CD4-positive, alpha-beta T cell treated with Interleukin-4 for 1 hour (primary cell): ENCODE results near the gene ARV1.
"Not testable (repeated sequence)": the region's sequence is repeated elsewhere in the genome, so short reads cannot be mapped to it uniquely, and the experiment has no call there.

Source experiments
- DNase-seq, 2 donors: peaks; one replicate each; pipeline ENCODE4 v3.0.0-alpha.2; 2020 to 2022

ARV1 gene

GRCh38 chr1:231020139-231020601, 41.3 kb downstream of the ARV1 start:
- no peak for DNase-seq

GRCh38 chr1:231020816-231021215, 41.9 kb downstream of the ARV1 start:
- no peak for DNase-seq

GRCh38 chr1:231021540-231022031, 42.7 kb downstream of the ARV1 start:
- no peak for DNase-seq

GRCh38 chr1:231022543-231022942, 43.6 kb downstream of the ARV1 start:
- DNase-seq, result not testable (repeated sequence)

GRCh38 chr1:231023150-231023549, 44.3 kb downstream of the ARV1 start:
- no peak for DNase-seq

GRCh38 chr1:231026576-231026975, 47.7 kb downstream of the ARV1 start:
- DNase-seq, result no peak

GRCh38 chr1:231027136-231027925, 48.4 kb downstream of the ARV1 start:
- DNase-seq, result no peak

GRCh38 chr1:231027971-231028370, 49.1 kb downstream of the ARV1 start:
- DNase-seq, result no peak

GRCh38 chr1:231028682-231029081, 49.8 kb downstream of the ARV1 start:
- no peak for DNase-seq

GRCh38 chr1:231029247-231029646, 50.4 kb downstream of the ARV1 start:
- not testable (repeated sequence) for DNase-seq

GRCh38 chr1:231029841-231030240, 50.9 kb downstream of the ARV1 start:
- no peak for DNase-seq

GRCh38 chr1:231032963-231033362, 54.1 kb downstream of the ARV1 start:
- no peak for DNase-seq

- DNase-seq, result no peak
Observed at GRCh38 chr1:231035799-231036198, 56.9 kb downstream of the ARV1 start.

GRCh38 chr1:231036416-231036815, 57.5 kb downstream of the ARV1 start:
- DNase-seq, result no peak

GRCh38 chr1:231037585-231038517, 59.0 kb downstream of the ARV1 start:
- DNase-seq, result no peak

- DNase-seq, result peak in 1 of 2 donors; percentile 27
Observed at GRCh38 chr1:231039161-231040018, 60.5 kb downstream of the ARV1 start.

- peak; percentile 66 to 77 for DNase-seq
Observed at GRCh38 chr1:231040019-231040799, 61.3 kb downstream of the ARV1 start, which contains the start of gene FAM89A. Gene FAM89A (minus strand): TSS chr1:231040254. CDS start chr1:231040211, 43 bp downstream.

GRCh38 chr1:231040800-231041718, 62.2 kb downstream of the ARV1 start:
- DNase-seq, result no peak

GRCh38 chr1:231041719-231042261, 62.9 kb downstream of the ARV1 start:
- no peak for DNase-seq

GRCh38 chr1:231044588-231044987, 65.7 kb downstream of the ARV1 start:
- no peak for DNase-seq
